ENCODE measurements around the gene ELL.
A peak's percentile ranks its signal among the peaks of the same experiment; 100 is the strongest.

DNA sequence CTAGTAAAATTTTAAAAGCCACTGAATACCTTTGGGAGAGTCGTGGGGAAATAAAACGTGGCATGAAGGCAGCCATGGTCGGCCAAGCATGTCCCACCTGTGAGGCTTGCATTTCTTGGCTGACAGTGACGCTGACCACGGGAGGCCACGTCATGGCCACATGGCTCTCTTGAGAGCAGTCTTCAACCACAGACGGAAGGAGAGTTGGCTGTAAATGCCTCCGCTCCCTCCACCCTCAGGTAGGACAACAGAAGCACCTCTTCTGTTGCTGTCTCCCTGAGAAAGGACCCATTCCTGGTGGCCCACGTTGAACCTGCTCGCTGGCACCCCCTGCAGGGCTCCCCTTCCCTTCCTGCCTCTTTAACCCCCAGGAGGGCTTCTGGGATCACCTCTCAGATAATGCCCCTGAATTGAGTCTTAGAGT, 113.8 kb downstream of the ELL start:
- TF ChIP-seq, protein P1, sequence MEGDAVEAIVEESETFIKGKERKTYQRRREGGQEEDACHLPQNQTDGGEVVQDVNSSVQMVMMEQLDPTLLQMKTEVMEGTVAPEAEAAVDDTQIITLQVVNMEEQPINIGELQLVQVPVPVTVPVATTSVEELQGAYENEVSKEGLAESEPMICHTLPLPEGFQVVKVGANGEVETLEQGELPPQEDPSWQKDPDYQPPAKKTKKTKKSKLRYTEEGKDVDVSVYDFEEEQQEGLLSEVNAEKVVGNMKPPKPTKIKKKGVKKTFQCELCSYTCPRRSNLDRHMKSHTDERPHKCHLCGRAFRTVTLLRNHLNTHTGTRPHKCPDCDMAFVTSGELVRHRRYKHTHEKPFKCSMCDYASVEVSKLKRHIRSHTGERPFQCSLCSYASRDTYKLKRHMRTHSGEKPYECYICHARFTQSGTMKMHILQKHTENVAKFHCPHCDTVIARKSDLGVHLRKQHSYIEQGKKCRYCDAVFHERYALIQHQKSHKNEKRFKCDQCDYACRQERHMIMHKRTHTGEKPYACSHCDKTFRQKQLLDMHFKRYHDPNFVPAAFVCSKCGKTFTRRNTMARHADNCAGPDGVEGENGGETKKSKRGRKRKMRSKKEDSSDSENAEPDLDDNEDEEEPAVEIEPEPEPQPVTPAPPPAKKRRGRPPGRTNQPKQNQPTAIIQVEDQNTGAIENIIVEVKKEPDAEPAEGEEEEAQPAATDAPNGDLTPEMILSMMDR (conservative IDR thresholded peaks at IDR 0.05; ENCODE audit: low read depth, low read length): peak; percentile 62
- TF ChIP-seq EZH2 (IDR thresholded peaks at IDR 0.05; ENCODE audit: low read length, unreplicated experiment): no peak

All from PC-3 (cell line).